ENCODE results near the gene INTS14.
A peak's percentile ranks its signal among the peaks of the same experiment; 100 is the strongest.
"Not testable (repeated sequence)": the region's sequence is repeated elsewhere in the genome, so short reads cannot be mapped to it uniquely, and the experiment has no call there.

INTS14 gene

DNA sequence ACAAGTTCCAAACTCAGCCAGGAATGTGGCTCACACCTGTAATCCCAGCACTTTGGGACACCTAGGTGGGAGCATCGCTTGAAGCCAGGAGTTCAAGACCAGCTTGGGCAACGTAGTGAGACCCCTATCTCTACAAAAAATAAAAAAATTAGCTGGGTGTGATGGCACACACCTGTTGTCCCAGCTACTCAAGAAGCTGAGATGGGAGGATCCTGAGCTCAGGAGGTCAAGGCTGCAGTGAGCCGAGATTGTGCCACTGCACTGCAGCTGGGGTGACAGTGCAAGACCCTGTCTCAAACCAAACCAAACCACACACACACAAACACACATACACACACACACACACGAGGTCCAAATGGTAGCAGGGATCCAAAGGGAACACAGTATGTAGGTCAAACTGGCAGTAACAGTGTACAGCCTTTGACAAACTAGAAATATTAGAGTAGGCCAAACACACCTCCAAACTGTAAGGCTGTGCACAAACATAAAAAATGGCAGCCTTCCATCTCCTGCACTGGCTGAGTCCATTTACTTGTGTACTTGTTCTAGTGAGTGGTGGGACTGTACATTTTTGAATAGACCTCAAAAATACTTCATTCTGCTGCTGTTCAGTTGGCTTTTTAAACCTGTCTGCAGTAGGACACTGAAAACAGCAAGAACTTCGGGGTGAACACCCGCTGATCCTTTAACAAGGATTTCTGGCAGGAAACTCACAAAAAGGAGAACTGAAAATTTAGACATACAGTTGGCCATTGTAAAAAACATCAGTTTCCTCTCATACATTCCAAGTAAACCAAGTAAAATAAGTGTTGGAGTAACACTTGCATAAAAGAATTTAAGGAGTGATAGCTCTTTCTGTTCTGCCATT is 33.6 kb downstream of the INTS14 start:
- DNase-seq = no peak

DNA sequence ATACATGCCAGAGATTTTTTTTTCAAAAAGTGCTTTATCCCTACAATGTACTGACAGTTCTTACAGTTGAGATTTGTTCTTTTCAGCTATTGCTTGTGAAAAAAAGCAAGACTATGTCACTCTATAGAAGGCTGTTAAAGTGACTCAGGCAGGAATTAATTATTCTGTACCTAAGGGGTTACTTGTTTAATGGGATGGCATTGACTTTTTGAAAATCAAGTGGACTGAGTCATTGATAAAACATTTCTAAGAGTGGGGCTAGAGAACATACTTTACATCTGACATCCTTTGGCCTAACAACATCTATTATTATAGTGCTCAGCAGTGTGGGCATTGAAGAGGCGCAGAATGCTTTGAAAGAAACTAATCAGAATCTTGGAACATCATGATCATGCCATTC is 34.3 kb downstream of the INTS14 start:
- no peak for DNase-seq

DNA sequence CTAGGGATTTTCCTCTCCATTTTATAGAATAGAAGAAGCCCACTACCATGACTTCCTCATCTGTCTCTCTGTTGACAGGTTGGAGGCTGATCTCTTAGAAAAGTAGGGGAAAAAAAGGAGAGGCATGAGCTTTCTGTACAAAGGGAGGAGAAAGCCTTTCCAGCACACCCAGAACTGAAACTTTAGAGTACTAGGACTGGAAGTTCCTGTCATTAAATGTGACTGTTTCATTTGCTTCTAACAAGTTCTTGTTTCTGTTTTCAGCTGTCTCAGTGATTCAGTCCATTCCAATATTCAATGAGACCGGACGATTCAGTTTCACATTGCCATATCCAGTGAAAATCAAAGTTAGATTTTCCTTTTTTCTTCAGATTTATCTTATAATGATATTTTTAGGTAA is 39.0 kb downstream of the INTS14 start:
- DNase-seq = no peak

DNA sequence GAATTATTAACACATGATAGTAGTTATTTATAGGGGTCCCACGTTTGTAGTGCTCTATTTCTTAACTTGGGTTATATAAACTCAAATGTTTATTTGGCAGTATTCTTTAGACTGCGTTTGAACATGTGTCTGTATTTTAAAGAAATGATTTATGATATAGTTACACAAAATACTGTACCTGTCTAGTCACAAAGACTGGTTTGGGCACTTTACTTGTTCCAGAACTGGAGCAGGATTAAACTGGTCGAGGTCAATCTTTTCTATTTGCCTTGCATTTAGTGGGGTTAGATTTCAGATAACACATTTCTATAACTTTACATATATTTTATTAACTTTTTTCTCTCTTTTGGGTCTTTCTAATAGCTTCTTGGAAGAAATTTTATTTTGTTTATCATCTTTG is 41.2 kb downstream of the INTS14 start:
- no peak for DNase-seq

DNA sequence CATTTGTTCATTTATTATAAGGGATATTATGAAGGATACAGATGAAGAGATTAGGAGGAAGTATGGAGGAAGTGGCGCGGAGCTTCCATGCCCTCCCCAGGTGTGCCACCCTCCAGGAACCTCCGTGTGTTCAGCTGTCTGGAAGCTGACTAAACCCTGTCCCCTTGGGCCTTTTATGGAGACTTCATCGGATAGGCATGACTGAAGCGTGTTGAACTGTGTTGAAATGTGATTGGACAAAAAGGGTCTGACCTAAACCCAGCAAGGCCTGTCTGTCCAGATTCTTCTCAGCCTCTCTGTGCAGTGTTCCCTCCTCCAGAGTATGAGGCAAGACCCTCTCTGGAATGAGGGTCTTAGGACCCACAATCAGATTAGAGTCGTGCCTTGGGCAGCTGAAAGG is 49.0 kb downstream of the INTS14 start:
- DNase-seq = no peak

DNA sequence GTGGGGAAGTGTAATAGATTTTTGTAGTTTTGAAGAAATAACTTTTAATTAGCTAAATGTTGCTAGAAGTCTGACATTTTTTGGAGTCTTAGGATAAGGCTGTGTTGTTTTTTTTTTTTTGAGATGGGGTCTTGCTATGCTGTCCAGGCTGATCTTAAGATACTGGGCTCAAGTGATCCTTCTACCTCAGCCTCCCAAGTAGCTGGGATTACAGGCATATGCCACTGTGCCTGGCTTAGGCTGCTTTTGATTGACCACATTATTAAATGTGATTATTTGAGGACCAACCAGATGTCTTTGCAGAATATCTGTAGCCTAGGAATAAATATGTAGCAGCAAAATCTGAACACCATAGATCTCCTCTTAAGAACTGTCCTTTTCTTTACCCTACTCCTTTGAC is 51.0 kb downstream of the INTS14 start:
- DNase-seq = no peak

DNA sequence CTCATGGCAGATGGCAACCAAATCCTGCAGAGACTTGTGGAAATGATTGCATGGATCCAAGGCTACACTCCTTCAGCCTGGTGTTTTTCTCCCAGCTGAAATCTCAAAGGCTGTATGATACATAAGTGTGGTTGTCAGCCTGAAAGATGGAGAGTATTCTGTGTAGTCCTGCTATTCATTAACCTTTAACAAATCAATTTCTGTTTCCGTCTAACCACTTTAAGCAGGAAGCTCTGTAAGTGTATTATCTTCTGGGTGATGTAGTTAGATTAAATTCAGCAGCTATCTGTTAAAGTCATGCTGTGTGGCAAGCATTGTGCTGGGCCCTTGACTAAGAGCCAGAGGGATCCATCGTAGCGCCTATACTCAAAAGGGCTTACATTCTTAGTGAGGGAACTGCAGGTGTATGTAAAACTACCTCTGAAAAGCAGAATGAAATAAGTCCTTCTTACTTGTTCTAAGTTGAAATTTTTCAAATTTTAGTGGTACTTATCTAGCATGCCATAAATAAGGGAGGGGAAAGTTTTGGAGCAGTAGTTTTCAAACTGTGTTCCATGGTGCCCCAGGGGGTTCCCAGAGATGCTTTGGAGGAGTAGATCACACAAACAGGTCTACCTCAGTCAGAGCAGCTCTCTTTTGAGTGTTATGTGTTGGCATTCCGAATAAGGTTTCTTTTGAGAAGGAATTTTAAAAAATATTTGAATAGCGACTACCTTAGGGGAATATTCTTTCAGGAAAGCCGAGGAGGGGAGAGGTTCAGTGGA is 51.8 kb downstream of the INTS14 start:
- DNase-seq = no peak

DNA sequence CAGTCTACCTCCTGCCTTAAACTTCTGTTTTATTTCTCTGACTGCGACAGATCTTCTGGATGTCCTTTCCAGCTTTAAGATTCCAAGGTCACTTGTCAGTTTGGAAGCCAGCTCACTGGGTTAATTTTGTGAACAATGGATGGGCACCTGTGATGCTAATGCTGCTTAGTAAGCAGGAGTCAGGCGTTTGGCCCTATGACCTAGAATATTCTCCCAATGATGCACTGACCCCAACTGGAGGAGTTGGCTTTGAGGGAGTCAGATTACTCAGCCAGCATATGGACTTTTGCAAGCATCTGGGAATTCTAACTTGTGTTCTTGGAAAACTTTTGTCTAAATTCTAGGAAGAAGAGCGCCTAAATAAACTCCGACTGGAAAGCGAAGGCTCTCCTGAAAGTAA is 52.6 kb downstream of the INTS14 start:
- no peak for DNase-seq

DNA sequence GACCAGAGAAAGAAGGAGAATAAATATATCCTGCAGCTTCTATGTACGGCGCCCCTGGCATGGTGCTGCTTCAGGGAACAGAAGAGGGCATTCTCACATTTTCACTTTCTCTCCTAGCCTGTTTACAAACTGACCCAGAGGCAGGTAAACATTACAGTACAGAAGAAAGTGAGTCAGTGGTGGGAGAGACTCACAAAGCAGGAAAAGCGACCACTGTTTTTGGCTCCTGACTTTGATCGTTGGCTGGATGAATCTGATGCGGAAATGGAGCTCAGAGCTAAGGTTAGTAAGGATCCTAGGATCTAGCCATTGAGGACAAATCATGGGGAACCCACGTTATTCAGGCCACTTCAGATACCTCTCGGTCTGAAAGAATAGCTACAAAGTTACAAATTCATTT is 54.3 kb downstream of the INTS14 start:
- no peak for DNase-seq

DNA sequence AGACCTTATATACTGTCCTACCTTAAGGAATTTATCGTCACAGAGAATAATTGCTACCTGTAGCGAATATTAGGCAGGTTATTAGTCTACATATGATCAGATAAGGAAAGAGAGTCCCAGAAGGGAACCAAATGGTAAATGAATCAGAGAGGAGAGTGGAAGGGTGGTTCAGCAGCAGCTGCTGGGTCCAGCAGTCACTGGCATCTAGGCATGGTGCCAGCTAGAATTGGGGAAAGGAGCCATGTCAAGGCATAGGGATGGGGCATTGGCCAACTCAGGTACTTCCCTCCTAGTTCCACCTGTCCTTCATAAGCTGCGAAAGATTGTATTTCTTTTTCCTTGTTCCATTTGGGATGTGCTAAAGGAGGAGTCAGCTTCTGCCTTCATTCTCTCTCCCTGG is 57.2 kb downstream of the INTS14 start:
- DNase-seq = no peak

DNA sequence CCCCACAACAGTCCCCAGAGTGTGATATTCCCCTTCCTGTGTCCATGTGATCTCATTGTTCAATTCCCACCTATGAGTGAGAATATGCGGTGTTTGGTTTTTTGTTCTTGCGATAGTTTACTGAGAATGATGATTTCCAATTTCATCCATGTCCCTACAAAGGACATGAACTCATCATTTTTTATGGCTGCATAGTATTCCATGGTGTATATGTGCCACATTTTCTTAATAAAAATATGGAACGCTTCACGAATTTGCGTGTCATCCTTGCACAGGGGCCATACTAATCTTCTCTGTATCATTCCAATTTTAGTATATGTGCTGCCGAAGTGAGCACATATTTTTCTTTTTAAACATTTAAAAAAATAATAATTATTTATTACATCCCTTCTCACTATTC is 58.1 kb downstream of the INTS14 start:
- DNase-seq = not testable (repeated sequence)

DNA sequence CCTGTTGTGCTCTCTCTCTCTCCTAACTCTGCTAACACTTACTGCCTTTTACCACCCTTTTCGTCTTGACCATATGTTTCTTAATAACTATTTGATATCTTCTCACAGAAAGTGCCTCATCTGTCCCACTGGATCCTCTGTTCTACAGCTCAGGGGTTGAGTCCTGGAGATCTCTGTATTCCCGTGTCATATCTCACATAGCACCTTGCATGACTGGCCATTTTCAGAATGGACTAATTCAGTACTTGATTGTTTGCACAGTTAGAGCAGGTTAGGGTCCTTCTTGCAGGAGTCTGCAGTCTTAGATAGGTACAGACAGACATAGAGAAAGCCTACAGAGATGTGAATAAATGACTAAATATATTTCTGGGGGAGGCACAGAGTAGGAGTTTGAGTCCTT is 59.7 kb downstream of the INTS14 start:
- DNase-seq = no peak

DNA sequence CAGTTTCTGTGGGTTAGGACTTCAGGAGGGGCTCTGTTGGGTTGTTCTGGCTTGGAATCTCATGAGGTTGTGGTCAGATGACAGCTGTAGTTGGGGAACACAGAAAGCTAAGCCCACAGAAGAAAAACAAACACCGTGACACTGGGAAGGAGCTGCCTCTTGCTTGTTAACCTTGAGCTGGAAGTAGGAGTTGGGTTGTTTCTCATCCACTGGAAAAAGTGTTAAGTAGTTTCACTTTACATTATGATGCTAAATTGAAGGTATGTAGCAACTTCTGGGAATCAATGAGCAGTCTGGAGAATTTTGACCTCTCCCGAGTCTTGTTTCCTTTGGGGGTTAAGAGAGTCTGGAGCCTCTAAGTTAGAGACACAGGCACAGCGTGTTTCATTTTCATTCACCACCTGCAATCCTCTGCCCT is 60.2 kb downstream of the INTS14 start:
- no peak for DNase-seq

DNA sequence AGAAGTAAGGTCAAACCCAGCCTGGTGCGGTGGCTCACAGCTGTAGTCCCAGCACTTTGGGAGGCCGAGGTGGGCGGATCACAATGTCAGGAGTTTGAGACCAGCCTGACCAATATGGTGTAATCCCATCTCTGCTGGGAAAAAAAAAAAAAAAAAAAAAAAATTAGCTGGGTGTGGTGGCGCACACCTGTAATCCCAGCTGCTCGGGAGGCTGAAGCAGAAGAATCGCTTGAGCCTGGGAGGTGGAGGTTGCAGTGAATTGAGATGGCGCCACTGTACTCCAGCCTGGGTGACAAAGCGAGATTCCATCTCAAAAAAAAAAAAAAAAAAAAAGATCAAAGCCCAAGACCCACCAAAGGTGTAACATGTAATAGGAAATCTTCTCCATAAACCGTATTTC is 61.6 kb downstream of the INTS14 start:
- not testable (repeated sequence) for DNase-seq

DNA sequence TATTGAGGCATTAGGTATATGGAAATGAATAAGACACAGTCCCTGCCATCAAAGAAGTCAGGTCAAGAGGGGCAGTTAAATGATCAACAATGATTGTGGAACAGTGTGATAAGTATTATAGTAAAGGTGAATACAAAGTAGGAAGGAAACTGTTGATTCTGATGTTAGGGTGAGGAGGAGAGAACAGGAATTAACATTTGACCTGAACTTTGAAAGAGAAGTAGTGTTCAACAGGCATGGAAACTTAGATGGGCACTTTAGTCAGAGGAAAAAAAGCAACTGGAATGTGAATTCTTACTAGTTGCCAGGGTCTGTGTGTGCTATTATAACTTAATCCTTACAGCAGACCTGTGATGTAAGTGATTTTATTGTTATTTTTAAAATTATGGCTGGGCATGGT is 63.1 kb downstream of the INTS14 start:
- no peak for DNase-seq

DNA sequence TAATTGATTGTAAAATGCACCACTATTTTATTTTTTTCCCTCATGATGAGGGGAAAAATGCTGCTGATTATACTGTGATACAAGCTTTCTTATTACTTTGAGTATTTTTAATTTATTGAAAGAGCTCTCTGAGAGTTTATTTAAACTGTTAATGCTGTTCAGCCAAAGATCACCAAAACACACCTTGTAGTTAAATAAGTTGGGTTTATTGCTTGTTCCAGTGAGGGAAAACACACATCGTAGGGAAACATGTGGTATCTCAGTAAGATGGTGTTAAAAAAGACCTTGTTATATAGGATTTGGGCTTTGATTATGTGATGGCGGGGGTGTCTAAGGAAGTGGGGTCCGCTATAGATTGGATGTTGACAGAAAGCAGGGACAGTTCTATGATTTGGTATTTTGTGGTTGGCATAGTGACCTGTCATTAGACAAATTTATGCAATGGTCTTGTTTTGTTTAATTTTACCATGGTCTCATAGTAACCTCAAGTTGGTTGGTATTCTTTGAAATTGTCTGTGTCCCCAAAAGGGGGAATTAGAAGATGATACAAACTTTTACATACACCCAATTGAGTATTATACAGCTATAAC is 69.6 kb downstream of the INTS14 start:
- no peak for DNase-seq

DNA sequence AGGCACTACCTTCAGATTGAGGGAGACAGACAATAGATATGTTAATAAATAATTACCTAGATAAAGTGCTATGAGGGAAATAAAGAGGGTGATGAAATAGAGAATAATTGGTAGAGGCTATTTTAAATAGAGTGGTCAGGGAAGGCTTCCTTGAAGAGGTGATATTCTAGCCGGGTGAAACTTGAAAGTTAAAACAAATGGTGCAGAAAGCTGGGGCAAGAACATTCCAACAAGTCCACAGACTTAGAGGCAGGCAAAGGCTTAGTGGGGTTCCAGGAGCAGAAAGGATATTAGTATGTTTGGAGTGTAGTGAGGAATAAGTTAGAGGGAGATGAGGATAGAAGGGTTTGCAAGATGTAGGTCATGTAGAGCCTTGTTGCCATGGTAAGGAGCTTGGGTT is 70.6 kb downstream of the INTS14 start:
- no peak for DNase-seq

DNA sequence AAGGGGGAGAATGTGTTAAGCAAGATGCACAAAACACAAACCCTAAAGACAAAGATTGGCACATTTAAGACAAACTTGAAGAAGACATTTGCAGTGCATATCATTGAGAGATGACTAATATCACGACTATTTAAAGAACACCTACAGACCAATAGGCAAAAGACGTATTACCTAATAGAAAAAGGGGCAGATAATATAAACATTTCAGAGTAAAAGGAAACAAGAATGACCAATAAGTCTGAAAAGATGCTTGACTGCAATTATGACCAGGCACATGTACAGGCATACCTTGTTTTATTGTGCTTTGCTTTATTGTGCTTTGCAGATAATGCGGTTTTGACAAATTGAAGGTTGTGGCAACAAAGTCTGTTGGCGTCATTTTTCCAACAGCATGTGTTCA is 75.7 kb downstream of the INTS14 start:
- DNase-seq = no peak

DNA sequence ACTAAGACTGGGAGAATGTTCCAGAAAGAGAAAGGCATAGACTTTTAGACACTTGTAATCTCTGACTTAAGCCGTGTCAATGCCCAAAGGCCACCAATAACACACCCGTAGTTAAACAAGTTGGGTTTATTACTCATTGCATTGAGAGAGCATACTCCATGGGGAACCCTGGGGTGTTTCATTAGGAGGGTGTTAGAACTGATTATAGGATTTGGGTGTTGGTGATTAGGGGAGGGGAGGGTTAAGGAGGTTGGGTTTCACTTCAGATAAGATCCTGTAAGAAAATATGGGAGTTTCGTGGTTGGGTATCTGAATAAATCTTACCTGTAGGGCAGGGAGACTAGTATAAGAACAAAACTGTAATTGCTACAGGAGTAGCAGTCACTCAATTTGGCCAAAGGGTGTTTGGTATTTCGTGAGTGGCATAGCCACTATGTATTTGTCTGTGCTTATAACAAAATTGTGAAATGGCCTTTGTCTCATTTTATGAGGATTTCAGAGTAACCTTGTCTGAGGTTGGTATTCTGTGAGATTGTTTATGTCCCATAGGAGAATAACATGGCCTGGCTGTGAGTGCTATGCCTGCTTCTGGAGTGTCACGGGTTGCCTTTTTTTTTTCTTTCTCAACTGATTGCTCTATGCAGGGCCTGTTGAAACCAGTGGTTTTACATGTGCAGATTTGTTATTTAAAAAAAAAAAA is 77.7 kb downstream of the INTS14 start:
- no peak for DNase-seq

DNA sequence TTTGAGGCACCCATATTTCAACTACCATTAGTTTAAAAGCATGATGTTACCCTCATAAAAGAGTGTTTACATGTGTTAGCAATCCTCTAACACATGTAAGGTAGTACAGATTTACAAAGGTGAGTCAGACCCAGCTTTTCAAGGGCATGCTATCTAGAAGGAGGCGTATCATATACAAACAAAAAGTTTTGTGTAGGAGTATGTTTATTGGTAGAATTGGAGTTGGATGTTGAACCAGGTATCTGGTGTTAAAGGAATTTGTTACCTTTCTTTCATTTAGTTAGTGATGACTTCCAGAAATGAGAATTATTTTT is 78.2 kb downstream of the INTS14 start:
- no peak for DNase-seq

DNA sequence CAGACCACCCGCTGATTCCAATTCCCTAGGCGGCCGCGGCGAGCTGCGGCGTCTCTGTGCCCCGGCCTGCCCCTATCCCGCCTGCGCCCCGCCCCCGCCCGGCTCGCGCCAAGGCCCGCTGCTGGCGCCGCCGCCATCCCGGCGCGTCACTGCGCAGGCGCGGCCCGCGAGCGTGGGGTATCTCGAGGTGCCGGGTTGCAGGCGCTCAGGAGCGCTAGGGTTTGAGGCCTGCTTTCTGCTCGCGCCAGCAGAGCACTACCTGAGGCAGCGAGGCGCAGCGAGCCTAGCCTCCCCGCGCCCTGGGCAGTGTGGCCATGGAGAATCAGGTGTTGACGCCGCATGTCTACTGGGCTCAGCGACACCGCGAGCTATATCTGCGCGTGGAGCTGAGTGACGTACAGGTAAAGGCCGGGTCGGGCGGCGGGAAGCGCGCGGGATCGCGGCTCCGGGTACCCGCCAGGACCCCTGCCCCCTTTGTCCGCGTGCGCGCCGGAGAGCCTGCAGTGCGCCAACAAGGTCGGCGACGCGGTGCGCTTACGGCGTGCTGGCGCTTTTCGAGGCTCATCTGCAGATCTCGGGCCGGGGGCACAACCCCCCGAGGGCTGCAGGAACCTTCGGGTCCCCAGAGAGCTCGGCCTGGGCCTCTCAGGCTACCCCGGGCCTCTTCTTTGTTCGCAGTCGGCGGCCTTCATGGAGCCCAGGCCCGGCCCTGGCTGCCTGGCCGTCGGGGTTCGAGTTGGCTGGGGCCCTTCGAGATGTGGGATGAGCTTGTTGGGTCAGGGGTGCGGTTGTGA is 80.4 kb downstream of the INTS14 start, which contains the start of gene HACD3:
HACD3 (plus strand) TSS at position 146 of the 794 bp plus-strand sequence; CDS start at position 315, 169 bp downstream.
- peak; percentile 82 for DNase-seq

DNA sequence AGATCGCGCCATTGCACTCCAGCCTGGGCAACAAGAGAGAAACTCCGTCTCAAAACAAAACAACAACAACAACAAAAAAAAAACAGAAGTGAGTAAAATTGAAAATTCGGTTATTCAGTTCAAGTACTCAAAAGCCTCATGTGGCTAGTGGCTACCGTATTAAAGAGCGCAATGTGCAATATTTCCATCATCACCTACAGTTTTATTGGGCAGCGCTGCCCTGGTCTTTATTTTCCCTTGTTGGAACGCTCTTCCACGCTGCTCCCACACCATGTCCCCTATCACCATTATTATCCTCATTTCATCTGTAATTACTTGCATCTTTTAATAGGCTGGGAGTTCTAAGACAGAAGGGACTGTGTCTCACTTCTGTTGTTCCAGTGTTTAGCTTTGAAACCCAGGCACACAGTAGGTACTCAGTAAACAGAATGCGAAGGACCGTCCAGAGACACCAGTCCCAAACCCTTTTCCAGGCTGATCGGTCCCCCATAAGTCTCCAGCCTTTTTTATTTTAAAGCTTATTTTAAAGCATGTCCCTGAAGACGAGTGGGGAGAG is 81.1 kb downstream of the INTS14 start:
- DNase-seq = peak; percentile 8

Data from NCI-H146 (cell line).